Stimulated activated naive CD4-positive, alpha-beta T cell (primary cell): Measurements from ENCODE around the gene CMYA5.
"Not testable (repeated sequence)": the region's sequence is repeated elsewhere in the genome, so short reads cannot be mapped to it uniquely, and the experiment has no call there.

ENCODE experiments used
- DNase-seq, 6 experiments: peaks; one replicate each; lab custom pipeline; 2025; lab: John Stamatoyannopoulos, UW

Gene CMYA5

GRCh38 chr5:79746642-79747569 lies 57.3 kb downstream of the CMYA5 start:
- DNase-seq = no peak

DNA sequence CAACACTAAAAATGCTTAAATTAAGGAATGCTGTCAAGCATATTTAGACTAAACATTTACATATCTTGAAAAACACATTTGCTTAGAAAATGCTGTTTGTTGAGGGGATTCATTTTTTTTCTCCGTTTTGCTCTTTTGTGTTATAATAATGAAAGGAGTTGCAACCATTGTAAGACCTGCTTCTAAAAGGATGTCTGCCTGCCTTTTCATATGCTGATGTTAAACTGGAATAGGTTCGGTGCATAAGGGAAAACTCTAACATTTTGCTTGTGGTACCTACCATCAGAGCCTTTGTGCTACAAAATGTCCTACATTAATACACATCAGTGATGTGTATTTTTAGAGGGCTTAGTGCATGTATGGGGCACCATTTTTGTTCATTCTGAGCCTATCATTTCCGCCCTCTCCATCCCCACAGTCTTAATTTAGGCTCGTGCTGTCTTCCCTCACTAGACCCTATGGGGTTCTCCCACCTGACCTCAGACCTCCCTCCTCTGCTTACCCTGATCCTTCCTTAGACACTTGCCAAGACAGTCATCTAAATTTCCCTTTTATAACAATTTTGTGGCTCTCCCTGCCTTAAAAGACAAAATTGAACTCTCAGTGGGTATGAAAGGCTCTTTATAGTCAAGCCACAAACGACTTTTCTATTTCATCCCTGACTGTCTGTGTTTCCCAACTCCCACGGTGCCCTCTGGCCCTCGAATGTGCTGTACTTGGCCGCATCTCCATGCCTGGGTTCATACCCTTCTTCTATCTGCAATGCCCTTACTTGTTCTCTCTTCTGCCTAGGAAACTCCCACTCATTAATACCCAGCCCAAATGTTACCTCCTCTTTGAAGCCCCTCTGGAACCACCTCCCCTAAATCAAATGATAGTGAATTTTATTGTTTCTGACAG lies 61.2 kb downstream of the CMYA5 start:
- no peak for DNase-seq

DNA sequence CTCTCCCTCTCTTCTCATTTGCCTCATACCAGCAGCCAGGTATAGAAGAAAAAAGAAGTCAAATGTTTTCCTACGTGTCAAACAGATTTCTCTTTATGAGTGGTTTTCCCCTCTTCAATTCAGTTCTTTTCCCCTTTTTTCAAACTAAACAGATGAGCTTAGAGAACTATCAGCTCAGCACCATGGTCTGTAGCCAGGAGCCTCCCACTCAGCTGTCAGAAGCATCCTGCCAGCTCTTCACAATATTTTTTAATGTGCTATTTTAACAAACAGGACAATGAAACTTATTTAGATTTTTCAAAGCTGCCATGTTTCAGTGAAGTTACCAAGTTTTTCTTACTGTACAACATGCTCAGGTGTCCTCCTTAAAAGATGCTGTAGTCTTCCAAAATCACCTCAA lies 63.5 kb downstream of the CMYA5 start:
- DNase-seq = no peak

DNA sequence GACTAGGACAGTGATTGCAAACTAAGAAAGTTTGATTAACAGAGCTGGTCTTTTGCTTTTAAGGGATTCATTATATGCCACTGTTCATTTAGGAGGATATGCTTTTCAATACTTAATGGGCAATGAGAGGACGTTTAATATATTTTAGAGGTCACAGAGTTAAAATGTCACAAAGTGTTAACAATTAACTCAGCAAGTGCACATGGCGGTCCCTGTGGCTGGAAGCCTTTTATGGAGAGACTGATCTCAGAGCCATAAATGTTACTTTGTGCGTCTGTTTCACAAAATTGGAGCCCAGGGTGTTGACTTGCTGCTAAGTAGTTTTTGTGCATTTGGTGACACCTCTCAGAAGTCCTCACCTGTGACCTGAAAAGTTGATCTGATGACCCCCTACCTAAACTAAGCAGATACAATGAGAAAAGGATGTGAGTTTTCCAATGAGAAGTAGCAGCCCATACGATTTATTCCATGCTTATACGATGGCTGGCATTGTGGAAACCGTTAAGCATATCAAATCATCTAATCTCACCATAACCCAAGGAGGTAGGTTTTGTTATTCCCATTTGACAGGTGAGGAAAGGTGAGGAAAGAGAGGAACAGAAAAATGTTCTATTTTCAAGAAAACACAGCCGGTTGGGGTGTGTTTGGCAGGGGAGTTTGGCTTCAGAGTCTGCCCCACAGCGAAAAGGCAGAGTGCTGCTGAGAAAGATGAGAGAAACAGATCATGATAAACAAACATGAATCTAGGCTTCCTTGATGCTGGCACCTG lies 64.4 kb downstream of the CMYA5 start:
- no peak for DNase-seq

DNA sequence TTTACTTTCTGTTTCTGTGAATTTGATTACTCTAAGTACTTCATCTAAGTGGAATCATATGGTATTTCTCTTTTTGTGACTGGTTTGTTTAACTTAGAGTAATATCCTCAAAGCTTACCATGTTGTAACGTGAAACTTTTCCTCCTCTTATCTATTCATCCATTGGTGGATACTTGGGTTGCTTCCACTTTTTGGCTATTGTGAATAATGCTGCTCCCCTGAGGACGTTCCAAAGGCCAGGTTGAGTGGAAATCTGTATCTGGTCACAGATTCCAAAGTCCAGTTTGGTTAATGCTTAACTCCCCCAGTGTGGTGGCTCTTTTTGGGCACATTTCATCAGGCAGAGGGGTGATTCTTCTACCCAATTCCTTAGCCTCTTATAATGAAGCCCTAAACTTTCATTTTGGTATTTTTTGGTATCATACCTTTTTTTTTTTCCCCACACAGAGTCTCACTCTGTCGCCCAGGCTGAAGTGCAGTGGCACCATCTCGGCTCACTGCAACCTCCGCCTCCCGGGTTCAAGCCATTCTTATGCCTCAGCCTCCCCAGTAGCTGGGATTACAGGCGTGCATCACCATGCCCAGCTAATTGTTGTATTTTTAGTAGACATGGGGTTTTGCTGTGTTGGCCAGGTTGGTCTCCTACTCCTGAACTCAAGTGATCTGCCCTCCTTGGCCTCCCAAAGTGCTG lies 65.4 kb downstream of the CMYA5 start:
- no peak for DNase-seq

DNA sequence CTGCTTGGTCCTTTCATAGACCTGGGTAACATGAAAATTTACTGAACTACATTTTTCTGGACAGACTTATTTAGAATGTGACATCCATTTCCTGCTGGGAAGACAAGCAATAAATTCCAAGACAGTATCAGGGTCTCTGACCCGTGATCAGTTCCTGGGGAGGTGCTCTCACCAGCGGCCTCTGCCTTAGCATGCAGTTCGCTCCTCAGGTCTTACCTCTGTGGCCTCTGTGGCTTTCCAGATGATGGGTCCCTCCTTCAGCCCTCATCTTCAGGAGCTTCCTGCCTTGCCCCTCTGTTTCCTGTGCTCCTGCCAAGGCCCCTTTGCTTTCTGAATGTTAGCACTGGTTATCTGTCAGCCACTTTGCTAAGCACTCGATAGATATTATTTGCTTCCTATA lies 66.4 kb downstream of the CMYA5 start:
- no peak for DNase-seq

DNA sequence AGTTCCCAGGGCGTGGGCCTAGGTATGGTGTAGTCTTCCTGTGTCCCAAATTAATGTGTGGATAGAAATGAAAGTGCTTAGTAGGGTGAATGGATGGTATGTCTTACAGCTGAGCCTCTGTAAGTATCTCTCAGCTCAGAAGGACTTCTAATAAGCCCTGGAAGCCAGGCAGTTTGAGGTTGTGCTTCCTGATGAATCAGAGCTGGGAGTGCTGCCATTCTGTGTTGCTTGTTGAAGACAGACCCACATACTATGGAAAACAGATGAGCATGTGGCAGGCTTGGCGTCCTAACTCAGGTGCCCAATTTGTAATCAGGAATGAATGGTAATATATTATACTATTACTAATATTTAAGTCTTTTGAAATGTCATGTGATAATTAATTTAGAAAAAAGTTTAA lies 69.8 kb downstream of the CMYA5 start:
- DNase-seq = no peak

- DNase-seq = no peak
Measured at GRCh38 chr5:79759848-79760247, 70.2 kb downstream of the CMYA5 start.

- DNase-seq = no peak
Measured at GRCh38 chr5:79762929-79763328, 73.3 kb downstream of the CMYA5 start.

- DNase-seq = not testable (repeated sequence)
Measured at GRCh38 chr5:79764147-79764546, 74.5 kb downstream of the CMYA5 start.

DNA sequence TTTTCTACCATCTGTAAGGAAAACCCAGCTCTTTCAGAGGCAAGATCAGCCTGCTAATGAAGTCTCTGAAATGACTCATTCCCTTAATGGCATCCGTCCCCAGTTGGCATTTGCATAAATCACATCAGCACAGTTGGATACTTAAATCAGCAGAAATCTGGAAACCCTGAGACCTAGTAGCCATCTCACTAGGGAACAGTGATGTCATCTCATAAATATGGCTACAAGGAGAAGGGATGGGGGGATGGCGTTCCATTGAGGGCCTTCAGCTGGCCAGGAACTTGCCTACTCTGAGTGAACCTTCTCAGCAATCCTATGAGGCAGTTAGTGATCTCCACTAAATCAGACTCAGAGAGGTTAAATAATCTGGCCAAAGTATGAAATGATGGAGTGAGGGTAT lies 81.8 kb downstream of the CMYA5 start:
- no peak for DNase-seq

DNA sequence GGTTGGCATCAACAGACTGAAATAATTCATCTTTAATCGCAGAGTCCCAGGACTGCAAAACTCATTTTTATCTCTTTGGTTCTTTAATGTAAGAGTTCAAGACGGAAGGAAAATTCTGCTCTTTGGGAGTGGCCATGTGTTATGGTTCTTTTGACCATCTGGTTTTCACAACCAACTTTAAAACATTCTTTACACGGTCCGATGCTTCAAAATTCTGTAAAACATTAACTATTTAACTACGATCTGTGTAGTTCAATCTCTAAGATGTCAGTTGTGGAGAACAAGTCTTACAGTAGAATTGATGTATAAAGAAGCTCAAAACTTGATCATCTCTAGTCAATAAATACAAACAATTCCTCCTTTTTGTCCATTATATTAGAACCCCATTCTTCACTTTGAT lies 83.0 kb downstream of the CMYA5 start:
- DNase-seq = no peak

DNA sequence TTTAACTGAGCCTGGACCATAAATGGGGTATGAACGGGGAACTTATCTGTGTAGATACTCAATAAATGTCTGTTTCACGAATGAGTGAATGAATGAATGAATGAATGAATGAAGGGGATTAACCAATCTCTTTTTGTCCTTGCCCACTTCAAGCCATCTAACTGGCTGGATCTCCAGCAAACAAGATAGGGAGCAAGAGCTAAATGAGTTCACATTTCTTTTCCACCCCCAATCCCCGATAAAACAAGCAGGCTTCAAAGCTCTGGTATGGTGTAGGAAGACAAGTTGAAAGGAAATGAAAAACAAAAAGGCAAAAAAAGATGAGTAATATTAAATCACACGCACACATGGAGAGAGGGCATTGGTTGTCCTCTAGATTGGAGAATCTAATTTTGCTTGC lies 84.0 kb downstream of the CMYA5 start:
- no peak for DNase-seq

DNA sequence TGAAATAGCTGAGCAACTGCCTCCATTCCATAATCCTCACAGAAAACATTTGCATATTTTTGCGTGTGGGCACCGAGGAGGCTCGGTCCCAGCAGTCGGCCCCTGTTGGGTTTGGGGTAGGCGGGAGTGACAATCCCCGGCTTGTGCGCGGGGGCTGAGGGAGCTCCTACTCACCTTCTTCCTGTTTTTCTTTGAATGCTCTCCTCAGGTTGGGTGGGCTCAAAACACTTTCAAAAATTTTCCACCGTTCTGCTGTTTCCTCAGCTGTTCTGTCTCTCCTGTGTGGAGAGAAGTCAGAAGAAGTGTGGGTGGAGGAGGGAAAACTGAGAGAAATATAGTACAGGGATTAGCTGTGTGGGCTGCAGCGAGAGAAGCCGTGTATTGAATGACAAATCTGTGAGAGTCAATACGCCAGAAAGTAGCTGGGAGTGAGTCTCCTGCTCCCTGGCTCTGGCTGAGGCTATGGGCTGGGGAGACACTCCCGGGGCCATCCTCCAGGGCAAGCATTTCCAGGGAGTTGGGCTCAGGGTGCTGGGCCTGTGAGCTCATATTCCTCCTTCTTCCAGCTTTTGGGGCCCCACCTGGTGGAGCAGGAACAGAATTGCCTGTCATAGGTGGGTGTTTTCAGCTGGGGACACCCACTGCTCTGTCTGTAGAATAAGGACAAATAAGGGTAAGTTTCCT lies 84.7 kb downstream of the CMYA5 start:
- DNase-seq = no peak

DNA sequence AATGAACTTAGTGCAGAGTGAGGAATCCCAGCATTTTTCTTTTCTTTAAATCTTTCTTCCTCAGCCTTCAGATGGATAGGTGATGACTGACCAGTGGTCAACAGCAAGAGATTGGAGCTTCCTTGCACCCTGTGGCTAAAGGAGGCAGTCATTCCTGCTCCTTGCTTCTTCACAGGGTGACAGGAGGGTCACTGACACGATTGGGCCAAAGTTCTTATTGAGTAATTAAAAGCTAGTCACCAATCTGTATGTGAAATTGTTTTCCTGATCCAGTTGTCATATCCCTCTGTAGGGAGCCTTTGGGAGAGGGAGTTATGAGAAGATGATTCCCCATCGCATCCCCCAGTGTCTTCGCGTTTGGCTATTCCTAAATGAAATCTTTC lies 85.2 kb downstream of the CMYA5 start:
- no peak for DNase-seq

GRCh38 chr5:79784741-79785140 lies 95.1 kb downstream of the CMYA5 start:
- DNase-seq = not testable (repeated sequence)

DNA sequence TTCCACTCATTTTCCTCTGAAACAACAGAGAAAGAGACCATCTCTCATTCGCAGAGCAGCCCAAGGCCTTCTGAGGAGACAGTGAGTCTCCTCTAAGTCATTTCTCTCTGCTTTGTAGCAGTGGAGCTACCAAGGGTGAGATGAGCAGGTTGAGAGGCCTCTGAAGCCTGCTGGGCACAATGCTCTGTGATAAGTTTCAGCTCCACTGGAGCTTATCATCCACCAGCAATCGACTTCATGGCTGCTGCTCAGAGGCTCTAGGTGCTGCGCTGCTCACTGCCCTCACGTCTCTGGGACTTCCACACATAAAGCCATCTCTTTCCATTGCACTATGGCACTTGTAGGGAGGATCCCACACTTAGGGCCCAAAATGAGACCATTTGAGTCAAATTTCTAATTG lies 96.3 kb downstream of the CMYA5 start:
- no peak for DNase-seq

- no peak for DNase-seq
Measured at GRCh38 chr5:79787448-79787847, 97.8 kb downstream of the CMYA5 start.

- DNase-seq = no peak
Measured at GRCh38 chr5:79791843-79792242, 102.2 kb downstream of the CMYA5 start.

DNA sequence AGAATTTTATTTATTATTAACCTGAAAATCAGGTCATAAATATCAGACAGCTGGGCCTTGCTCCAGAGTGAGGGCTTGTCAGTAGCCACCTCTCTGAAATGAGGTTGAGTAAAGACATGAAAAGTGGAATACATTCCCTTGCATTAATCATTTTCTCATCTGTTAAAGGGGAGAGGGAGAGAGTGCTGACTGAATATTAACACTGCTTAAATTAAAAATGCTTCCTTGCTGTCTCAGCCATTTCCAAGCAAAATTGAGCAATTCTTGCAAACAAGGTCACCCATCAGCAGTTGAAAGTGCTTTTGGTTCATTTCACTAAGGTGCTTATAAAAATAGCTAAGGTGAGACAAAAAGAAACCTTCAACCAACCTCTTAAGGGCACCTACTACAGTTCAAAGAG lies 102.8 kb downstream of the CMYA5 start:
- DNase-seq = no peak

GRCh38 chr5:79793304-79793703 lies 103.7 kb downstream of the CMYA5 start:
- no peak for DNase-seq
